Breast epithelium (tissue), 3 donors: ENCODE data around the gene CHMP3.

Experiments used
- POLR2A ChIP-seq: fragments of 450-650 bp; IDR thresholded peaks from one replicate; pipeline ENCODE4 v1.6.1; 2016; ENCODE audit warnings: antibody characterized with exemption, mild to moderate bottlenecking, moderate library complexity
- TF ChIP-seq, protein P1 (sequence below), 3 donors: fragments of 450-650 bp; IDR thresholded peaks; one replicate each; pipeline ENCODE4 v1.5.1; 2016 to 2017; ENCODE audit warnings: antibody characterized with exemption in 3 of 3, mild to moderate bottlenecking in 3 of 3, moderate library complexity in 3 of 3

DNA sequence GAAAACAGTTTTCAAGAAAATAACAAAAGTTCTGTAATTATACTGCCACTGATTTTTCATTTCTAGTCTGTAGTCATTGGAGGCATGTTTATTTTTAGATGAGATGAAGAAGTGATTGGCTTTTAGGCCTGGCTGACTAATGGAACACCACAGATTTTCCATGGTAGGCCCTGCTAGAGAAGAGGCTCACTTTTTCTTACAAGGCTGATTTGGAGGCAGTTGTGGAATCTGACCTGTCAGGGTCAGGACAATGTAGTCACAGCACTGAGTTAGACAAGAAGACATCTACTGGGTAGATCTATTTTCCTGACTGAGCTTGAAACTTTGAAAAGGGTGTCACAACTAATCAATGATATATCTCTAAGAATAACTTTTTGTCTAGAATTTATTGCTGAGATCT, 78.1 kb downstream of the CHMP3 start:
- TF ChIP-seq, protein P1, sequence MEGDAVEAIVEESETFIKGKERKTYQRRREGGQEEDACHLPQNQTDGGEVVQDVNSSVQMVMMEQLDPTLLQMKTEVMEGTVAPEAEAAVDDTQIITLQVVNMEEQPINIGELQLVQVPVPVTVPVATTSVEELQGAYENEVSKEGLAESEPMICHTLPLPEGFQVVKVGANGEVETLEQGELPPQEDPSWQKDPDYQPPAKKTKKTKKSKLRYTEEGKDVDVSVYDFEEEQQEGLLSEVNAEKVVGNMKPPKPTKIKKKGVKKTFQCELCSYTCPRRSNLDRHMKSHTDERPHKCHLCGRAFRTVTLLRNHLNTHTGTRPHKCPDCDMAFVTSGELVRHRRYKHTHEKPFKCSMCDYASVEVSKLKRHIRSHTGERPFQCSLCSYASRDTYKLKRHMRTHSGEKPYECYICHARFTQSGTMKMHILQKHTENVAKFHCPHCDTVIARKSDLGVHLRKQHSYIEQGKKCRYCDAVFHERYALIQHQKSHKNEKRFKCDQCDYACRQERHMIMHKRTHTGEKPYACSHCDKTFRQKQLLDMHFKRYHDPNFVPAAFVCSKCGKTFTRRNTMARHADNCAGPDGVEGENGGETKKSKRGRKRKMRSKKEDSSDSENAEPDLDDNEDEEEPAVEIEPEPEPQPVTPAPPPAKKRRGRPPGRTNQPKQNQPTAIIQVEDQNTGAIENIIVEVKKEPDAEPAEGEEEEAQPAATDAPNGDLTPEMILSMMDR (IDR thresholded peaks at IDR 0.05): no peak
- no peak for TF ChIP-seq POLR2A
